ENCODE results near the gene ZNF385A. TPM values are rescaled to one million over a fixed set of nuclear protein-coding genes. Genes with fewer than 3 reads are reported as not detected.

ZNF385A gene
- total RNA-seq, 1 experiment from 2014 or later, result 5.9 TPM

- POLR2A ChIA-PET, result interaction anchor here (0.6 kb wide), 1 partner anchor 54 kb away, joined by 6 read pairs; no protein-coding TSS in a partner anchor
- Histone ChIP-seq H3K4me3 (ENCODE audit: low read depth in 2 of 2, low read length in 2 of 2) (no peak overlapping the region), H3K4me1 (ENCODE audit: control insufficient read depth, insufficient read depth, low read length) (no peaks in the 10 kb centered on the region), H3K9me3 (ENCODE audit: control insufficient read depth, insufficient read depth, low read depth, low read length) (no peaks in the 10 kb centered on the region), H3K36me3 (ENCODE audit: control insufficient read depth, insufficient read depth, low read length) (peaks cover 7% of the 10 kb centered on the region; the same call in 1 of the 2 replicates), H3K27me3 (ENCODE audit: control insufficient read depth, insufficient read depth, low read length) (no peaks in the 10 kb centered on the region), H3K27ac (ENCODE audit: low read length) (no peak overlapping the region)
- ATAC-seq (no peak), DNase-seq (ENCODE audit: low read depth, low spot score) (no peak)
- intact Hi-C loops (cut with micrococcal nuclease; ENCODE audit: unreplicated experiment), result no loop called here
- CTCF ChIA-PET, result no interaction called here
- no peak for TF ChIP-seq SIN3A (IDR thresholded peaks at IDR 0.05; ENCODE audit: borderline replicate concordance, insufficient read depth, low read depth, low read length)
- no peak for TF ChIP-seq TCF7L2 (IDR thresholded peaks at IDR 0.05; ENCODE audit: low read depth, low read length)
- no peak for TF ChIP-seq CTCF (IDR thresholded peaks at IDR 0.05)
- TF ChIP-seq POLR2AphosphoS5 (IDR thresholded peaks at IDR 0.05; ENCODE audit: low read depth, low read length), result no peak
- TF ChIP-seq REST (IDR thresholded peaks at IDR 0.05; ENCODE audit: insufficient read depth in 1 of 2, low read depth in 2 of 2, low read length in 1 of 2), result no peak
- in situ Hi-C loops (cut with HindIII; ENCODE audit: low pct_unique_long_range_greater_than_20kb, low sequenced_read_pairs), result no loop called here
- BruUV-seq (replicated peaks), result TSS peak; percentile 84
Measured at GRCh38 chr12:54395545-54395944, 11.0 kb upstream of the ZNF385A start.

- BruUV-seq (replicated peaks), result no TSS peak
Measured at GRCh38 chr12:54394986-54395385, 10.5 kb upstream of the ZNF385A start.

More at GRCh38 chr12:54394986-54395385, 10.5 kb upstream of the ZNF385A start:
- no peak overlapping the region for H3K4me3 ChIP-seq (ENCODE audit: low read depth in 2 of 2, low read length in 2 of 2)
- H3K27me3 ChIP-seq (ENCODE audit: control insufficient read depth, insufficient read depth, low read length), result no peaks in the 10 kb centered on the region
- no peak overlapping the region for H3K27ac ChIP-seq (ENCODE audit: low read length)
- H3K9me3 ChIP-seq (ENCODE audit: control insufficient read depth, insufficient read depth, low read depth, low read length), result no peaks in the 10 kb centered on the region
- ATAC-seq, result no peak
- POLR2A ChIA-PET, result no interaction called here
- TF ChIP-seq POLR2AphosphoS5 (IDR thresholded peaks at IDR 0.05; ENCODE audit: low read depth, low read length) (no peak), CTCF (IDR thresholded peaks at IDR 0.05) (no peak), REST (IDR thresholded peaks at IDR 0.05; ENCODE audit: insufficient read depth in 1 of 2, low read depth in 2 of 2, low read length in 1 of 2) (no peak), TCF7L2 (IDR thresholded peaks at IDR 0.05; ENCODE audit: low read depth, low read length) (no peak), SIN3A (IDR thresholded peaks at IDR 0.05; ENCODE audit: borderline replicate concordance, insufficient read depth, low read depth, low read length) (no peak)
- DNase-seq (ENCODE audit: low read depth, low spot score), result no peak
- H3K4me1 ChIP-seq (ENCODE audit: control insufficient read depth, insufficient read depth, low read length), result no peaks in the 10 kb centered on the region; the same call in 1 of the 2 replicates
- peaks cover 5% of the 10 kb centered on the region; the same call in 1 of the 2 replicates for H3K36me3 ChIP-seq (ENCODE audit: control insufficient read depth, insufficient read depth, low read length)
- intact Hi-C loops (cut with micrococcal nuclease; ENCODE audit: unreplicated experiment), result no loop called here
- in situ Hi-C loops (cut with HindIII; ENCODE audit: low pct_unique_long_range_greater_than_20kb, low sequenced_read_pairs), result no loop called here
- CTCF ChIA-PET, result no interaction called here

Data from Panc1 (cell line).